ENCODE measurements around the gene EPHB3.

Gene EPHB3

DNA sequence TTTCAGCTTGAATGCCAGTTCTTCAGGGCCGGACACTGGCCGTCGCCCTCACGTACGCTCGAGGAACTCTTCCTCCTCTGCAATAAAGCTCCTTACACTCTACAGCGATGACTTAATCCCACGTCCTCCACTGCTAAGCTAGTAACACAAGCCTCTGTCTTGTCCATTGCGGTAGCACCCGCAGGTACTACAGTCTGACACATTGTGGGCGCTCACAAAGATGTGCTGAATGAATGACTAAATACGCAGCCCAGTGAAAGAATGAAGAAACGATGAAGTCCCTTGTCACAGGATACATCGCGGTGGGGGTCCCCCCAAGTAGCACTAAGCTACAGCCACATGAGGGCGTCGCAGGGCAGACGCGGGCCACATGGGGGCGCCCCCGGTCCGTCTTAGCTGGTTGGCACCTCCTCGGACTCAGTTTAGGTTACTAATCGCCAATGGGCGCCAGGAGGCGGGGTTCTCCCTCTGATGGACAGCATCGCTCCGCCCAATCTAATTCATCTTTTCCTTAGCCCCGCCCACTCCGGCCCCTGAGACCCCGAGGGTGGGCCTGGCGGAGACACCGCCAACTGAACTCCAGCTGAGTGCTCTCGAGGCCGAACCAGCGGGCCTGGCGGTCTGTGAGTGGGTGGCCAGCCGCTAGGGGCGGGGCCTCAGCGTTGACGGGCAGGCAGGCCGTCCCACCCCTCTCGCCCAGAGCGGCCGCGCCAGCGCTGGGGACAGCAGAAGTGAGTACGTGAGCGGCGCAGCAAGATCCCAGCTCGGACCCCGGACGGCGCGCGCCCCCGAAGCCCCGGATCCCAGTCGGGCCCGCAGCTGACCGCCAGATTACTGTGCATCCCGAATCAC lies at the start of gene EPHB3:
EPHB3 (plus strand) TSS at position 725 of the 852 bp plus-strand sequence. CDS start 451 bp downstream, outside the sequence.
- DNase-seq (ENCODE audit: low read depth), result peak; percentile 88

DNA sequence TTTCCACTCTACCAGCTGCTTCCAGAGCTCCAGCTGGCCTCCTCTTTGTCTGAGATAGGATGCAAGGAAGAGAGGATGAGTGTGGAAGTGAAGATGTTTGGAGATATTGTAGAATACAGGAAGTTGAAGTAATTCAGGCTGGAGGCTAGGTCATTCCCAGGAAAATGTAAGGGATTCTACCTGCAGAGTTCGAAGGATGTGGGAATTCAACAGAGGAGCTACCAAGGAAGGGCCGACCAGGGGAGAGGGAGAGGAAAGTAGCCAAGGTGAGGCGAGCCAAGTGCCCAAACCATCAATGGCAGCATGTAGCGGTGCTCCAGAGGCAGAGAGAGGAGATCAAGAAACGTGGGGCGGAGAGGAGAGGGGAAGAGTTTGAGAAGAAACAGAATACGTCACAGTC lies 49.0 kb upstream of the EPHB3 start:
- DNase-seq (ENCODE audit: low read depth), result no peak

DNA sequence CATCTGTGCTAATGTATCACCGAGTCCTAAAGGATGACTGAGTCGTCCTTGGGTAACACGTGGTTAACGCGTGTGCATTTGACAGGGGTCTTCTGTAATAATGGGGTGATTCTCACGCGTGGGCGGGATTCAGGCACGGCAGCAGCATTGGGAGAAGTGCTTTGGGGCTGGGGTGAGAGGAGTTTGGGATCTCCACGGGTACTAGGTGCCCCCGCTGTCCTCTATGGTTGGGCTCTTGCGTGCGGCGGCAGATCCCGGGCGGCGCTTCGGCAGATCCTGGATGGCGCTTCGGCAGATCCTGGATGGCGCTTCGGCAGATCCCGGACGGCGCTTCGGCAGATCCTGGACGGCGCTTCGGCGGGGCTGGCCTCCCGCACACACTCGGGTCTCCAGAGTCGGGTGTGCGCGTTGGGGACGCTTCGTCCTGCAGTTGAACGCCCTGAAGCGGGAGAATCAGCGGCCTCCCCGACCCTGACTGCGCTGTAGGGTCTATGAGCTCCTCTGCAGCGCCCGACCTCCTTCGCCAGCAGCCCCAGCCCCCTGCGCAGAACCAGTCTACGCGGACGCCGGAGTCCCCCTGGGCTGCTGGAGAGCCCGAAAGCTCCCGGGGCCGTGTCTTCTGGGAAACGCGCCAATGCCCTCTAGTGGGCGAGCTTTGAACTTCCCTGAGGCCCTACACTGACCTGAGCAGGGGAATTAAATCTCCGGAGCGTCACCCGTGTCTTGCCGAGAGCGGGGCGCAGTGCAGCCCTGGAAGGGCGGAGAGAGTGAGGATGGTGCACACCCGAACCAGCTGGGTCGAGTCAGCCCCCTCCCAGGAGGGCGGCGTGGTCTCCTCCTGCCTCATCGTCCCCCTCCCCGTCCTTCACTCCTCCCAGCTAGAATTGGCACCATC lies 48.1 kb upstream of the EPHB3 start:
- peak; percentile 77 for DNase-seq (ENCODE audit: low read depth)

DNA sequence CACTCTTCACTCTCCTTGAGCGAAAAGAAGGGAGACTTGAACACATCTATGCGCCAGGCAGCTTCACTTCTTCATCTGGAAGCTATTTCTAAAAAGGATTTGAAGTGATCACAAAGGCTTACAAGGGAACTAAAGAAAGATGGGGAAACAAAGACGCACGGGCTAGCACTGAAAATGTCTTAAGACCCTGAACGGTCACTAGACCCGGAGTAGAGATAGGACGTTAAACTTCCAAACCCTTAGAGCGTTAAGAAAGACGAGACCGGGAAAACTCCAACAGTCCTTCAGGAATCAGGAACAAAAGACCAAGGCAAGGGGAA lies 47.5 kb upstream of the EPHB3 start:
- no peak for DNase-seq (ENCODE audit: low read depth)

DNA sequence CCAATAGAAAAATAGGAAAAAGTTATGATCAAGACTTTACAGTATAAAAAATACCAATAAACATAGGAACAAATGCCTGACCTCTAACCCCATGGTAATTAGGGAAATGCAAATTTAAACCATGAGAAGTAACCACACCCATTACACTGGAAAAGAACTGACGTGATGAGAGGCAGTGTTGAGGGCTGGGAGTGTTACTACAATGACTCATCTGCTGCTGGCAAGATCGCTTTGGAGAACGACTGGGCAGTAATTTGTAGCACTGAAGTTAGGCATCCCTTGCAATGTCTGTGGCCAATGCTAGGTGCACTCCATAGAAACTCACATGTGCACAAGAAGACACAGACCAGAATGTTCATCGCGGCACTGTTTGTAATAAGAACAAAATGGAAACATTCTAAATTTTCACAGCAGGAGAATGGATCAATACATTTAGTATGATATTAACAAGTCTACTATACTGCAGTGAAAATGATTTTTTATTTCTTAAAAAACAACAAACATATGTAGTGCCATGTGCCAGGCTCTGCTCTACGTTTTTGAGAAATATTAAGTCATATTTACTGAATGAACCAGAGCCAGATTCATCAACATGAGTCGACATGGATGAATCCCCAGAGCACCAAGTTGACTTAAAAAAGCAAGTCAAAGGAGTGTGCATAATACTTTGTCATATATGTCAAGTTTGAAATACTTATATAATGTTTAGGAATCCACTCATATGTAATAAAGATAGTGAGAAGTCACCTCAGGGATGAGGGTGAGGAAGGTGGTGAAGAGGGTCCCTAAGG lies 37.6 kb upstream of the EPHB3 start:
- DNase-seq (ENCODE audit: low read depth), result no peak

DNA sequence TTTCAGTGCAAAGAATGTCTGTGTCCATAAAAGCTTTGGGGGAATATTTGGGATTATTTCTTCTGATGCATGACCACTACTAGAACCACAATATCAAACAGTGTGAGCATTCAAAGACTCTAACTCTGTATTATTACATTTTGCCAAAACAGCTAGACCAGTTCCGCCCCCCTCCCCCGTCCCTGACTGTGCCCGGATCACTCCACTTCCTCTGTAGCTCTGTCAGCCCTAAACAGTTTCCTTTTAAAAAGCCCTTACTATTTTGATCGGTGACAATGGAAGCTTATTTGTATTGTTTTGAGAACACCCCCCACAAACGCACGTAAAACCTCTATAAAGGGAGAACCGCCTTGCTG lies 36.6 kb upstream of the EPHB3 start:
- no peak for DNase-seq (ENCODE audit: low read depth)

DNA sequence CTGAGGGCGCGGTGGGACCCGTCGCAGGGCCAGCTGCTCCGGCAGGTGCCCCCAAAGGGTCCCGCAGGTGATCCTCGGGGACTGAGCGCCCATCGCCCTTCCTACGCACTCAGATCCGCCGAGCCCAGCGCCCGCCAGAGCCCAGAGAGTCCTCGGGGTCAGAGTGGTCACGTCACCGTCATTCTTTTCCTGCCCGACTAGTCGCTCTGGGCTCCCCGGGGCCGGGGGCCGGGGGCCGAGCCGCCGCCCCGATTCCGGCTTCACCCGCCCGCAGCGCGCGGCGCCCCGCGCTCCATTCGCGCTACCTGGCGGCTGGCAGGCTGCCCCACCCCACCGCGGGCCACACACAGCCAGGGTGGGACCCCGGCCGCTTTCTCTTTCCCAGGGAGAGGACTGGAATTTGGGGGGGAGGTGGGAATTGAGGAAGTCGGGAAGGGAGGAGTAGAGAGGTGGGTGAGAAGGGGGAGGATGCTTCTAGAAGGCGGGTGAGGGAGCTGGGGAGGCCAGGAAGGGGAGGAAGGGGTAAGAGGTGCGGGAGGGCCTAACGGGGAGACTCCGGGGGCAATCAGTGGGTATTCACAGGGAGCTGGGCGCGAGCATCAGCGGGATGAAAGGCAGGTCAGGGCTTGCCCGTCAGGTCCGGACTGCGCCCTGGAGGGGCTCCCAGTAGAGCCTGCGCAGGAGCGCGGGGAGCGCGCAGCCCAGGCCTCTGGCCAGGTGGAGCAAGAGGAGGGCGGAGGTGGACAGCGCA lies 36.1 kb upstream of the EPHB3 start:
- no peak for DNase-seq (ENCODE audit: low read depth)

DNA sequence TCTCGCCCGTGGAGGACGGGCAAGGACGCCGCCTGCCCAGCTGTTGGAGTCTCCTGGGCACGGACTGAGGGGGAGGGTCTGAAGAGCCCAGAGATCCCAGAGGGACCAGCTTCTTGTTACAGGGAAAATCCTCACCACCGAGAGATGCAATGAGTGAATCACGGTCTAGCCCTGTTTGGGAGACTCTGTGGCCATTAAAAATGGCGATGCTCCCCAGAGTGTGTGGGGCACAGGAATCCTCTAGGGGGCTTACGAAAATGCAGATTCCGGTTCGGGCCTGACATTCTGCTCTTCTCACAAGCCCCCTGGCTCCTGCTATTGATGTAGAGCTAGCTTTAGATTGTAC lies 35.5 kb upstream of the EPHB3 start:
- no peak for DNase-seq (ENCODE audit: low read depth)

DNA sequence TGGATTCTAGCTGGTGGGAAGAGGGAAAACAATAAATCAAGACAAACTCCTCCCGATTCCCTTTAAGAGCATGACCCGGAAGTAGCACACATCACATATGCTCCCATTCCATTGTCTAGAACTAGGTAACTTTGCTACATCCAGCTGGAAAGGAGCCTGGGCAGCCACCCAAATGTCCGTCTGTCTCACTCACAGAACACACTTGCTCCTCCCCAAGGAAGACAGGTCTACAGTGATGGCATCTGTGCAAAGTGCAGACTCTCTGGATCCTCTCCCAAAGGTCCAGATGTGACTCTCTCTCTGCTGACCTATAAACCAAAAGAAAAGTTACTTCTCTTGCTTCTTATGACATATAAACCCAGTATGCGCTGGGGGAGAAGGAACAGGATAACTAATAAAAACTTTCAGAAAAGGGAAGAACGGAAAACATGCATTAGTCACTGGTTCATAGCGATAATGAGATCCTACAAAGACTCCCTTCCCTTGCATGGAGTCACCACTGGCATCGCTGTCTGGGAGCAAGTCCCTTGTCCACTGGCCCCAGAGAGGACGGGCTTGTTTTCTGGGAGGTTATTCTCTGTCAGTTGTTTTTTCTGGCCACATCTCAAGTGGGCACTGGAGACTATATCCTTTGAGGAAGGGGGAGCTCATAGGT lies 29.8 kb upstream of the EPHB3 start:
- DNase-seq (ENCODE audit: low read depth), result no peak

DNA sequence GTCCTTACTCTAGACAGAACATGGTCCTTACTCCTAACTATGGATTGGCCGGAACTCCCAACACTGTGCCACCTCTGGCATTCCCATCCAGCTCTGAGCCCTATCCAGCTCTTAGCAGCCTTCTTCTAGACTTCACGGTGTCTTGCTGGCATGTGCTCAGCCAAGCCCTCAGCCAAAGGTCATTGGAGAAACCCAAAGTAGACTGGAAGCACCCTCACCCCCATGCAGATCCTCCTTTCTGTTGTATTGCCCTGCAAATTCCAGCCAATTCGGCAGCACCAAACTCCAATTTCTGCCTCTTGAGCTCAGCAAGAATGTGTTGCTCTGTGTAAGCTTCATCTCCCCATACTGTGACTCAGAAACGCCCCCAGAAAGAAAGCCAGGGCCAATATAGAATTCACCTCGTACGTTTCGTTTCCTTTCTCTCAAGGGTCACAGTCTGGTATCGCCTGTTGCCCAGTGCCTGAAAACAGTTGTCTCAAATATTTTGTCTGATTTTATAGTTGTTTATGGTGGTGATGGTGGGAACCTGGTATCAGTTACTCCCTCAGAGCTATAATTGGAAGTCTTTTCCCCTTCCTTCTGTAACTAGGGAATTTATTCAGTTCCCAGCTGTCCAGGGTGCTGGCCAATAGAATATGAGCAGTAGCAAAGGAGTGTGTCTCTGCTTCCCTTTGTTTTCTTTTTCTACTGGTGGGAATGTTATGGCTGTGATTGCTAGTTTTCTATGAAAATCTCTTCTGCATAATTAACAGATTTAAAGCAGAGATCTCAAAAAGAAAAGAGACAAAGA lies 28.4 kb upstream of the EPHB3 start:
- no peak for DNase-seq (ENCODE audit: low read depth)

DNA sequence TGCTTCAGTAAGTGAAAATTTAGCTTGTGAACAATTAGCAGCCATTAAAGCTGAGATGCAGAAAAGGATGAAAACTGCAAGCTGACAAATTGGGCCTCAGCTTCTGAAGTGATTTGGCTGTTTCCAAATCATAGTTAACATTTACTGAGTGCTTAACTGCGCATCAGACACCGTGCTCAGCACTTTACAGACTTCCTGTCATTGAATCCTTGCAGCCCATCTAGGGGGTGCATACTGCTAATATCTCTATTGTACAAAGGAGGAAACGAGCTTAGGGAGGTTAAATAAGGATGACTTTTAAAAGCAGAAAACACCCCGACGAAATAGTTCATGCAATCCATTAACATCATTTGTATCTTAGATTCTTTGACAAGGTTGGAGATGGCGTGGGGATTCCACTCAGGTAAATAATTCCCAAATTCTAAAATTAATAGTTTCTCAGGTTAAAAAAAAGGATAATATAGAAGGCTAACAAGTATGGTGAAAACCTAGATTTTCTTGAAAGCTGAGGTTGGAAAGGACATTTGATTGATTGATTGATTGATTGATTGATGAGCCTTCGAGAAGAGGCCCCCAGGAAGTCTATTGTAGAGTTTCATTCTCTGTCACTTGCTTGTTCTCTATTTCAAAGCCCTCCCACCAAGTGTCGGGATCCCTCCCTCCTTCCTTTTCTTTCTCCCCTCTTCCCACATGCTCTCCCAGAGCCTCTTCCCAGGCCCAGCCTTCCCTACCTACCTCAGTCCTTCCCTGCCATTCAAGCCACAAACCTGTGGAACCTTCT lies 23.5 kb upstream of the EPHB3 start:
- no peak for DNase-seq (ENCODE audit: low read depth)

DNA sequence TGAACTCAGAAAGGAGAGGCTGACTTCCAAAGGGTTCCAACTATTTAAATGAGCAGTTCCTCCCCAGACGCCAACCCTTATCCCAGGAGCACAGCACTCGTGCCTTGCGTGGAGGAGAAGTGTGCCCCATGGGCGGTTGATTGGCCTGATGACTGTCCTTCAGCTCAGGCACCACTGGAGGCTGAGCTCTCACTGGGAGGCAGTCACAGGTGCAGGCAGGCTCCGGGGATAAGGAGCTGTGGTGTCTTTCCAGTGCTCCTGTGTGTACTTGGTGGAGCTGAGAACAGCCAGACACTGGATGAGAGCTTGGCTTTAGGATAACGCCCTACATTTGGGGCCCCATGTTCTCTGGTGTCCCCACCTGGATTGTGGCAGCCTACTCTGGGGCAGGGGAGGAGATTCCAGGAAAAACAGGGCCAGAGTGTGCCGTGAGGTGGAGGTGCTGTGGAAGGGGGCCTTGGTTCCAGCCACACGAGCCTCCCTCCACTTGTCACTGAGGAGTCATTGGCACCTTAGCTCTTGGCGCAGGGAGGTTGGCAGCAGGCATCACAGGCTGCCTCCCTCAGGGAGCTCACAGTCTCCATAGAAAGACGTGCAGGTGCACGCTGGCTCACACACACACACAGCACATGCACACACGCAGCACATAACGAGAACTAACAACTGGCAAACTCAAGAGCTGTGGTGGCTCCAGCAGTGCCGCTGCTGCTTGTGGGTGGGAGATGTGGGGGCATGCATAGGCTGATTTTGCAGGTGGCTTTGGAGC lies 22.7 kb upstream of the EPHB3 start:
- DNase-seq (ENCODE audit: low read depth), result no peak

DNA sequence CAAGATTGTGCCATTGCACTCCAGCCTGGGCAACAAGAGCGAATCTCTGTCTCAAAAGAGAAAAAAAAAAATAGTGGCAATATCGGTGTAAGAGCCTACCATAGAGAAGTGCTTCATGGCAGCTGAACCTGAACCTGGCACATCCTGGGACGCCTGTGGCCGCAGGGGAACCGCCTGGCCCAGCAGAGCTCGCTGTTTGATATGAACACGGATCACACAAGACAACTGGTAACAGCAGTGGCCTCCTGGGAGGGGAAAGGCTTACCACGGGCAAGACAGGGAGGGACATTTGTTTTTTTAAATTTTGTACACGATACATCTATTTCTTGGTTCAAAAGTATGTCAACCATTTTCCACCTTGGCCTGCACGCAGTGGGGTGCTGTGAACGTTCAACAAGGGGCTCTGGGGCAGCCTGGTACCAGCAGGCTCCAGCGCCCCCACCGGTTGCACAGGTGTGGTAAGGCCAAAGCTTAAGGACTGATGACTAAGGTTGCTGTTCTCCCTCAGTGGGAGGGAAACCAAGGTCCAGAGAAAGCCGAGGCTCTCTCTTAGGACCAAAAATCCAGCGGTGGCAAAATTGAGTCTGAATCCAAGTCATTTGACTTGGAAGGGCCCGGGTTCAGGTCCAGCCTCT lies 21.7 kb upstream of the EPHB3 start:
- no peak for DNase-seq (ENCODE audit: low read depth)

DNA sequence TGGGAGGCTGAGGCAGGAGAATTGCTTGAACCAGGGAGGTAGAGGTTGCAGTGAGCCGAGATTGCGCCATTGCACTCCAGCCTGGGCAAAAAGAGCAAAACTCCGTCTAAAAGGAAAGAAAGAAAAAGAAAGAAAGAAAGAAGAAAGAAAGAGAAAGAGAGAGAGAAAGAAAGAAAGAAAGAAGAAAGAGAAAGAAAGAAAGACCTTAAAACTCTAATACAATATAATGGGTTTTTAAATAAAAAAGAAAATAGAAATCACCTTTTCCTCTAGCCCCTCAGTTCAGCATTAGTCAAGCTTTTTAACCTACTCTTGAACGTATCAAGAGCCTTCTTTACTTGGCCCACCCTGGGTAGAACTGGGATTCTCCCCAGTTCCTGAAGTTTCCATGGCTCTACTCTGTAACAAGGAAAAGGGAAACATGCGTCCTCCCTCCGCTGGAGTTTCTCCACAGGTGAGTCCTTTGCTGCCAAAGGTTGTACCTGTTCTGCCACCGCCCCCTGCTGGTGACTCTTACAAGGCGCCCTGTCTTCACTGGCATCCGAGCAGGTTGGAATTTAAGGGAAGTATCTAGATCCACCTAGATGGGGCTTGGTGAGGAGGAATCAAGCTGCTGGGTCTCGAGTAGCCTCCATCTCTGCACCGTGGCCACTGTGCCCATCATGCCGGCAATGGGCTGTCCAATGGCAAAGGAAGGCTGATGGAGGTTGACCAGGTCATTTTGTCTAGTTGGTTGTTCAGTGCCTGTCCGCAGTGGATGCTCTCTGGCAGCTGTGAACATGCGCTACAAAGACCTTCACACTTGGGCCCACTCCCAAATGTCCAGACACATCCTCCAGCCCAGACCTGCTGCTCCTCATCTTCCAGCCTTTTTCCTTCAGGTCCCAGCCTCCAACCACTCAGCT lies 20.6 kb upstream of the EPHB3 start:
- peak; percentile 61 for DNase-seq (ENCODE audit: low read depth)

DNA sequence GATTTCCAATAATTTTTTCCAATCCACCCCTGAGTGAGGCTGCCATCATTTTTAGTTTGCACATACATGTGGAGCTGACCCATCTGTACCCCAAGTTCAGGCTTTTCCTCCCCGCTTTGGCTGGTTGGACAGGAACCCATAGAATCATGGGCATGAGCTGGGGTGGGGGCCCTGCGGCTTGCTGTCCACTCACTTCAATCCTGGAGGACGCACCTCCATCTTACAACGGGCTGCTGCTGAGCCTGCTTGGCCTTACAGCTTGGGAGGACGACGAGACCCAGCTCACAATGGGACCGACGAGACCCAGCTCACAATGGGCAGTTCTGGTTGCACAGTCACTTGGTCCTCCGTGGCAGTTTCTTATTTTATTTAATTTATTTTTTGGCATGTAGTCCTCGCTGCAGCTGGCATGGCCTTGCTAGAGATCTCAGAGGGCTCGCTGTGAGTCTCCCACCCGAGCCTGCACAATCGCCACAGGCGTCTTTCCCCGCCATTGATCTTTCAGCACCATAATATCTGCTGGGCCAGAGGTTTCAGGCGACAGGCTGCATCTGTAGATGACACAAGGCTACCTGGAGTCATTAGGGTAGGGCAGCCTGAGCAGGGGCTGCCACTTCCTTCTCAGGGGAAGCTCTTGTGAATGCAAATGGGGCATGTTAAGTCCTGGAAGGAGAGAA lies 19.6 kb upstream of the EPHB3 start:
- no peak for DNase-seq (ENCODE audit: low read depth)

DNA sequence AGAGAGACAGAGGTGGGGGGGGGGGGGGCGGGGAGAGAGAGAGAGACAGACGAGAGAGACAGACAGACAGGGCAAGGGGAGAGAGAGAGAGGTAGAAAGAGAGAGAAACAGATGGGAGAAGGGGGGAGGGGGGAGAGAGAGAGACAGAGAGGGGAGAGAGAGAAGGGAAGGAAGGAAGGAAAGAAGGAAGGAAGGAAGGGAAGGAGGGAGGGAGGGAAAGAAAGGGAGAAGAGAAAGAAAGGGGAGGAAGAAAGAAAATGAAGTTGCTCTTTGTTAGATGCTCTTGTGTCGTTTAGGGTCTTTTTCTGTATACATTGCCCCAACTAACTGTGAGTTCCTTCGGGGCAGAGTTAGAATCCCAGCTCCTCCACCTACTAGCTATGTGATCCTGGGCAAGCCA lies 19.0 kb upstream of the EPHB3 start:
- no peak for DNase-seq (ENCODE audit: low read depth)

DNA sequence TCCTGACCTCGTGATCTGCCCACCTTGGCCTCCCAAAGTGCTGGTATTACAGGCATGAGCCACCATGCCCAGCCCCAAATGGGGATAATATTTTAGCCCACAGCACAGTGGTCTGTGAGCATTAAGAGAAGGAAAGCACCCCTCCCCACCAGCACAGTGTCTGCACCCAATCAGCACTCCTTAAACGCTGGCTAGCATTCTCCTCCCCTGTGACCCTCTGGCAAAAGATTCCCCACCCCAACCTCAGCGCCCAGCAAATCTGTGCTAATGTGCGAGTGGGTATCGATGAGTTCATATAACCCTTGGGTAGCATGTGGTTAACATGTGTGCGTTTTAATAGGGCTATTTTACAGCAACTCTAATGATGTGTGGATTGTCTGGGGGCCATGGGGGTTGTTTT lies 18.3 kb upstream of the EPHB3 start:
- no peak for DNase-seq (ENCODE audit: low read depth)
